C1 segment of cervical spinal cord (tissue), 14 donors: ENCODE data around the gene PSMC2.
"Not testable (repeated sequence)": the region's sequence is repeated elsewhere in the genome, so short reads cannot be mapped to it uniquely, and the experiment has no call there.

Experiments
- DNase-seq, 14 donors: peaks; one replicate each; lab custom pipeline; 2025; lab: John Stamatoyannopoulos, UW

PSMC2 gene

DNA sequence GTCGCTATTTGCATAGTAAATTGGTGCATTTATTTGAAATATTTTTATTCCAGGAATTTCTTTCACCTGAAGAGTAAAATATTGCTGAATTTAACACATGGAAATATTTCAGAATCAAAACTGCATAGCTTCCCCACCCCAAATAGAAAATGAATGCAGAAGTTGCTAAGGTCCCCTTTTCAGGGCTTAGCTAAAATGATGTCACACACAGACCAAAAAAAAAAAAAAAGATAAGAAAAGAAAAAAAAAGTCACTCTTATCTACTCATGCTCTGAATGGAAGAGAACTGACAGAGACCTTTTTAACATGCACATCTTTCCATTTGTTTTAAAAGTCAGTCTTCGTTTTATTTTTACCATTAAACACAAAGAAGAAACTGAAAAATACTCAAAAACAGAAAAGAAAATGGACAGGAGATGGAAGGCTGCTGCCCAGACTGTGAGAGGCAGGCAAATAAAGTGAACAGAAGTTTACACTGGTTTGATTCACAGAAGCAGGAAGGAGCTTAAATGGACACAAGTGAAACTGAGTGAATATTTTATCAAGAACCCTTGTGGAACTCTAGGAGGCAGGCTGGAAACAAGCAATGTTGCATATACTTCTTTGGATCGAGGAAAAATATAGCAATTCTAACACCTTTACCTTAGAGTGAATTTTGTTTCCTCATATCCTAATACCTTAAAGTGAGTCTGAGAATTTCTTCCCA is 32.0 kb downstream of the PSMC2 start:
- DNase-seq = no peak

DNA sequence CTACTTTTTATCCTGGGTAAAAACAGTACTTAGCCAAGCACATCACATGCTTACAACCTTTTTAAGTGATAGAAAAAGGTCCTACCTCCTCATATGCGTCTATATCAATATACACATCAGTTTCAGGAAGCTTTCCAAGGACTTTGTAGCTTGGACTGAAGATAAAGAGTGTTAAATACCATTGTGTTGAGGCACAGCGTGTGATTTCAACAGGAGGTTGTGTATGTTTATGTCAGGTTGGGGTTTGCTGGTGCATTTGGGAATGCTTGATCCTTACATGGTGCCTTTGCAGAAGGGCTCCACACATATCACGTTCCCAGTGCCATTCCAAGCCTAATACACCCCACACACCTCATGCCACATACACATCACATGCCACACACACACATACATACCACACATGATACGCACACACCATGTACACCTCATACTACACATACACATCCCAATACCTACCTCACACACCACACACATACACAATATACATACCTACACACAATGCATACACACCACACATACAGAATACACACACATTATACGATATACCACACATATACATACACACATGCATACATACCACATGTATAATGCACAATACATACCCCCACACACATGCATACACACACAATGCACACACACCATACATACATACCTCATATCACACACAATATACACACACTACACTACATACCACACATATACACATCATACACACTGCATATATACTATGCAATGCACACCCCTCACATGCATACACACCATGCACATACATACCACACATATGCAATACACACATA is 33.1 kb downstream of the PSMC2 start:
- DNase-seq = no peak

DNA sequence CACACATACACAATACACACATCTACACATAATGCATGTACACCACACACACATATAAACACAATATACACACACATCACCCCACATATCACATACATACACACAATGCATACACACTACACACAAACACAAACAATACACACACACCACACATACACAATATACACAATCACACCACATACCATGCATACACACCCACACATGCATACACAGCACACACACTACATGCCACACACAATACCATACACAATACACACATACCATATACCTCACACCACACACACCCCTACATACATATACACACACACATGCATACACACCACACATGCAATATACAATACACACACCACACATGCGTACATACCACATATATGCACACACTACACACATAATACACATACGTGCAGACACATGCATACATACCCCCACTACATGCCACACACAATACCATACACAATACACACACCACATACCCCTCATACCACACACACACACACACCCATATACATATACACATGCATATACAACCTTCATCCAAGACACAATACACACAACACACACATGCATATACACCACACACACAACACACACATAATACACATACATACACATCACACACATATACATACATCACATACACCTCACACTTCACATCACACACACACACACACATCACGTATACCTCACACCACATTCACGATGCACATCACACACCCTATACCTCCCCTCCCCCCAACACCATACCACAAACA is 34.0 kb downstream of the PSMC2 start:
- no peak for DNase-seq

DNA sequence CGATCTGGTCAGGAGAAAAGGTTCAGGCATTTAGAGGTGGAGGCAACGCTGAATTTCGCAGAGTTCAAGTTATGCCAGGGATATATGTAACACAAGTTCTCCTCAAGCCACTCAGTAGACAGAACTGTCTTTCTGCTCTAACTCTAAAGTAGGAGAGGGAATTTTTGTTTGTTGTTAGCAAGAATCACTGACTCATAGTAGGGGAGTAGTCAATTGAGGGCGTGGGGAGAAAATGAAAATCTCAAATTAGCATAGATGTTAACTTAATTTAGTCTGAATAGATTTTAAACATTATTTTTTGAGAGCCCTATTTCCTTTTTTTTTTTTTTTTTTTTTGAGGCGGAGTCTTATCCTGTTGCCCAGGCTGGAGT is 34.6 kb downstream of the PSMC2 start:
- DNase-seq = no peak

DNA sequence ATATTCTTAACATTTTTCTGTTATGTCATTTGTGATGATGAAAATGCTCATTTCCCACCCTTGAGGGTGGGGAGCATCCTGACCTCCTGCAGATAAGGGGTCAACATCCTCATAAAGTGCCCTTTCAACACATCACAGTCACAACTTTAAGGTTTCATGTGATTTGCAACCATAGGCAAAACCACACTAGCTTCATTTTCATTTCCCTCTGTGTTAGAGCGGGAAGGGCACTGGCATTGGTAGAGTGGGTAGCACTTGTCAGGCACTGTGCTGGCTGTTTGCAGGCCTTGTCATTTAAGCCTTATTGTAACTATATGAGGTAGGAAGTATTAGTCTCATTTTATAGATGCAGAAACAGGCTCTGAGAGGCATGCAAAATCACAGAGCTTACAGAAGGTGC is 39.8 kb downstream of the PSMC2 start:
- DNase-seq = no peak

DNA sequence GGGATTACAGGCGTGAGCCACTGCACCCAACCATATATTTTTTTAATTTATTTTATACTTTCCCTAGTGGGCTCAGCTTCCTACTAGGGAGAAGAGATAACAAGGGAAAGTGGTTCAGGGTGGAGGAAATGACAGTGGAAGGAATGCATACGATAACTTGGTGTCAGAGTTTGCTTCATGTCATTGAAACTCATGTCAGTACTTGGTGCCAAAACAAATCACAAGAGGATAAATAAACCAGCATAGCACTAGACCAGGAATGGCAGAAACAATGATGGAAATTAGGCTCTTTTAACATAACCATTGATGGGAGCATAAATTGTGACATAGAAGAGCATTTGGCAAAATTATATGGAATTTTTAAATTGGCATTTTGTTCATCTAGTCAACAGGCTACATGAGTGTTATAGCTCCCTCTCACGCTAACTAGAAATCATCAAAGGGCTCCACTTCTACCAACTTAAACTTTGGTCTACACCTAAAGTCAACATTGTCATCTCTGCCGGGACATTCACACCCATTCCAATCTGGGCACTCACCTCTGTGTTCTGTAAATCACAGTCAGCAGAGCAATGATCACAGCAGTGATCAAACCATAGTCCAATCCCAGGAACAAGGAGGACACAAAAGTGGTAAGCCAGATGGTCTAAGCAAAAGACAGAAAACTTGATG is 41.2 kb downstream of the PSMC2 start:
- no peak for DNase-seq

DNA sequence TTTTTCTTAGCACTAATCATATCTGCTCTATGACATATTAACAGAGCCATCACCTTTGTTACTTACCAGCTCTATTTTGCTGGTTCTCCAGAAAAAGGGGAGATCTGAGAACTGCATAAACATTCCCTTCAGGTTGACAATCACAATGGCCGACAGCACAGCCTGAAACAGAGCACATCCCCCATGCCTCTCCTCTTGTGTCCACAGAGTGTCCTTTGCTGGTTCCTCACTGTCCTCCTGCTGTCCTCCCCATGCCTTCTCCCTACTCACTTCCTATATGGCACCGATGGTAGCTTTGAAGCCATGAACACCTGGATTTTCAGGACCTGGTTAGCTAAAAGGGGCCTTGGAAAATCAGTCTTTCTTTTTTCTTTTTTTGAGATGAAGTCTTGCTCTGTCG is 41.8 kb downstream of the PSMC2 start:
- DNase-seq = no peak

DNA sequence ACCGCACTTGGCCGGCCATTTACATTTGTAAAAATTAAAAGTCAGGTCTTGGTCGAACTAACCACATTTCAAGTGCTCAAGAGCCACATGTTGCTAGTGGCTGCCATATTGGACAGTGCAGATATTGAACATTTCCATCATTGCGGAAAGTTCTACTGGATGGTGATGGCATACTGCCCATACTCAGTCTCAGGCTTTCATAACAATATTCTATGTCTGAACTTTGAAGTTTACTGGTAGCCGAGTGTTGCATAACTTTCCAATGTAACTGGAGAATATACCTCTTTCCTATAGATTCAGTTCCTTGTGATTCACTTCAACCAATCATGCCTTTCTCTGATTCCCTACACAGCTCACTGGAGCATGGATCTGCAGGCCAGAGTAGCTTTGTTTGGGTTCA is 43.7 kb downstream of the PSMC2 start:
- DNase-seq = no peak

DNA sequence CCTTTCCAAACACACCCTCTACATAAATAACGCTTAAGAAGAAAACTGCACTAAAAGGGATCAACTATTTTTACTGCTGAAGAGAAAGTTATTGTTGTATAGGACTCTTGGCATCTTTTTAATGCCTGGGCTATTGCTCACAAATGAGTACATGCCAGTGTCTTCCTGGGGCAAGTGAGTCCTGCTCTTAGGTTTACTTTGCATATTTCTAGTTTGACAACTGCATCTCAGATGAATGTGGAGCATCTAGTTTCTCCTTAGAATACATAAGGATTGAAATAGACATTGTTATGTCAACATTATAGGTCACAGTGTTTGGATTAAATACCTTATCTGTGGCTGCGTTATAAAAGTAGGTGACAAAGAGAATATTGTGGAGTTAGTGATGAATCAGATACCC is 44.5 kb downstream of the PSMC2 start:
- DNase-seq = no peak

DNA sequence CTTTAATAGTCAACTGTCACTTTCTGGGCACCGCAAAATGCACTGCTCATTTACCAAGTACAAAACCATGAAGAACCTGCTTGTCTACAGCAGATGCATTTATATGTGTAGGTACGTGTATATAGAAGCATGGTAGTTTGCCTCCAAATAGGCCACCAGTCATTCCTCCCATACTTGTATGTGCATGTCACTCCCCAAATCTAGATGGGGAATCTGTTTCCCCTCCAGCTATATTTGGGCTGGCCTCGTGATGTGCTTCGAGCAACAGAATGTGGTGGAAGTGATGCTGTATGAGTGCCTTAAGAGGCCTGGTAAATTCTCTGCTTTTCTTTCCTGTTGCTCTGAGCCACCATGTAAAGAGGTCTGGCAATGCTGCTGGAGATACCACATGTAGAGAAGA is 47.1 kb downstream of the PSMC2 start:
- DNase-seq = no peak

DNA sequence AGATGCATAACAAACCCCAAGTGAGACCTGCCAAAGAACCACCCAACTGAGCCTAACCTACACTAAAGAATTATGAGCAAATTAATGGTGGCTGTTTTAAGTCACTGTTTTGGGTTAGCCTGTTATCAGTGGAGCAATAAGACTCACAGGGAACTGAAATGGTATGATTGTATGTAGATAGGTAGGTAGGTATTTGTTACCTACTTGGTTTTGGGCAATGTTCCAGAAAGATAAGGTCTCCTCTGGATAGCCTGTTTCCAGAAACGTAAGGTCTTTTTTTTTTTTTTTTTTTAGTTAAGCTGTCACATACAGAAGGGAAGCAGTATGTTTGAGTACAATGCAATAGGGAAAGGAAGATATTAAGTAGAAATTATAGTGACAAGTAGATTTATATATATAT is 47.6 kb downstream of the PSMC2 start:
- no peak for DNase-seq

DNA sequence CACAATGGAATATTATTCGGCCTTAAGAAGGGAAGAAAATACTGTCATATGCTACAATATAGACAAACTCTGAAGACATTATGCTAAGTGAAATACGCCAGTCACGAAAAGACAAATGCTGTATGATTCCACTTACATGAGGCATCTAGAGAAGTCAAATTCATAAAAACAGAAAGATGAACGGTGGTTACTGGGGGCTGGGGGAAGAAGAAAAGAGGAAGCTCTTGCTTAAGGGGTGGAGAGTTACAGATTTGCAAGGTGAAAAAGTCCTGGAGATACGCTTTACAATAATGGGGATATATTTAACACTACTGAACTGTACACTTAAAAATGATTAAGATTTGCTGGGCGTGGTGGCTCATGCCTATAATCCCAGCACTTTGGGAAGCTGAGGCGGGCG is 49.0 kb downstream of the PSMC2 start:
- DNase-seq = no peak

DNA sequence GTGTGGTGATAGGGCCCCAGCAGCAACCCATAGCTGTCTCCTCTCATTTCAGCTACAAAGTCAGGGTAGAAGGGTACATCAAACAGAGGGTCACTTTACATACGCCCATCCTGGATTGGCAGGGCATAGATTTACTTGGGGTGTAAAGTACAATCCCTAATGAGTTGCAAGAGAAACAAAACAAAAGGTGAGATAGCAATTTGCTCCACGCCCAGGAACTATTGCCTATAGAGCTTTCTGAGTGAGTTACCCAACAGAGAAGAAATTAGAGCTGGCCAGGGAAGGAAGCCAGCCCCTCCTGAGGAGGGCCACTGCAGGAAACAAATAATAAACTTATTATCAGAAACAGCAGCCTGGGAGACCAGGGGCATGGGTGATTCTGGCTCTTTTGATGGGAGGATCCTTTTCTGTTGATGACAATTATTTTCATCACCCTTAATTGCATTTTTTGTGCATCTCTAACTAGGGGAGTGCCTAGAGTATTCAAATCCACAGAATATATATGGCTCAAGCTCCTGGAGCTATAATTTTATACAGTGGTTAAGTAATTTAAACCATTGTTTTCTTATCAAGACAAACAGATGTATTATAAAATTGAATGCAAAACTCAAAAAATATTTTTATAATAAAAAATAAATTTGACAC is 51.2 kb downstream of the PSMC2 start:
- DNase-seq = no peak

DNA sequence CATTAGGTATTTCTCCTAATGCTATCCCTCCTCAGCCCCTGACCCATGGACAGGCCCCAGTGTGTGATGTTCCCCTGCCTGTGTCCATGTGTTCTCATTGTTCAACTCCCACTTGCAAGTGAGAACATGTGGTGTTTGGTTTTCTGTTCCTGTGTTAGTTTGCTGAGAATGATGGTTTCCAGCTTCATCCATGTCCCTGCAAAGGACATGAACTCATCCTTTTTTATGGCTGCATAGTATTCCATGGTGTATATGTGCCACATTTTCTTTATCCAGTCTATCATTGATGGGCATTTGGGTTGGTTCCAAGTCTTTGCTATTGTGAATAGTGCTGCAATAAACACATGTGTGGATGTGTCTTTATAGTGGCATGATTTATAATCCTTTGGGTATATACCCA is 52.2 kb downstream of the PSMC2 start:
- not testable (repeated sequence) for DNase-seq

DNA sequence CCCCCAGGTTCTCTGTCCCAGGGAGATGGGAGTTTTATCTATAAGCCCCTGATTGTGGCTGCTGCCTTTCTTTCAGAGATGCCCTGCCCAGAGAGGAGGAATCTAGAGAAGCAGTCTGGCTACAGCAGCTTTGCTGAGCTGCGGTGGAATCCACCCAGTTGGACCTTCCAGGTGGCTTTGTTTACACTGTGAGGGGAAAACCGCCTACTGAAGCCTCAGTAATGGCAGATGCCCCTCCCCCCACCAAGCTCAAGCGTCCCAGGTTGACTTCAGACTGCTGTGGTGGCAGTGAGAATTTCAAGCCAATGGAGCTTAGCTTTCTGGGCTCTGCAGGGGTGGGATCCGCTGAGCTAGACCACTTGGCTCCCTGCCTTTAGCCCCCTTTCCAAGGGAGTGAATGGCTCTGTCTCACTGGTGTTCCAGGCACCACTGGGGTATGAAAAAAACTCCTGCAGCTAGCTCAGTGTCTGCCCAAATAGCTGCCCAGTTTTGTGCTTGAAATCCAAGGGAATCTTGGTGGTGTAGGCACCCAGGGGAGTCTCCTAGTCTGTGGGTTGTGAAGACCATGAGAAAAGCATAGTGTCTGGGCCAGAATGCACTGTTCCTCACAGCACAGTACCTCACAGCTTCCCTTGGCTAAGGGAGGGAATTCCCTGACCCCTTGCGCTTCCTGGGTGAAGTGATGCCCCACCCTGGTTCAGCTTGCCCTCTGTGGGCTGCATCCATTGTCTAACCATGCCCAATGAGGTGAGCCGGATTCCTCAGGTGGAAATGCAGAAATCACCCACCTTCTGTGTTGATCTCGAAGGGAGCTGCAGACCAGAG is 58.6 kb downstream of the PSMC2 start:
- DNase-seq = not testable (repeated sequence)

DNA sequence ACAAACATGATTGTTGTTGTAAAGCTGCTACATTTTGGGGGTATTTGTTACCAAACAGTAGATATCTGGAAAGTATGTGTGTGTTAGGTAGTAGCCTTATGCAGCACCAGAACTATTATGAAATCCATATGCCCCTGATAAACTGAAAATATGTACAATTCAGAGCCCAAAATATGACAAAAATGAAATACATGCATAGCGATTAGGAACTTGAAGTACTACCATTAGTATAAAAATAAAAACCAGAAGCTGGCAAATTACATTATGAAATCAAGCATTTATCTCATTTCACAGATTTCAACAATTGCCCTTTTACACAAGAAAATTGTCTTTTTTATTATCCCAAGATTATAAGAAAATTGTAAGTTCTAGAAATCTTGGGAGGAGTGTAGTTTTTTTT is 64.7 kb downstream of the PSMC2 start:
- no peak for DNase-seq

DNA sequence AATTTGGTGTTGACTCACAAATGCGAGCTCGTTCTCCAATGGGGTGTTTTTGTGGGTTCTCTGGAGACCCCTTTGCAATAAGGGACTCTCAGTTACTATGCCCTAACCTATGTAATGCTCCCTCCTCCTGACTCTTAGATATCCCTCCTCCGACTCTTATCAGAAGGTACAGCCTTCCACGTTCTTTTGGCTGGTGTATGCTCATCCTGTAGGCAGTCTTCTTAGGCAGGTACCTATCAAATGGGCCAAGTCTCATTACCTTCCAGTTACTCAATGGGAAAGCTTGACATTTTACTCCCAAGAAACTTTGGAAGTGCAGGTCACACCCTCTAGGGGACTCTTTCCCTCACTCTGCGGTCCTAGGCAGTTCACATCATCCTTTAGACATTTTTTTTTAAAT is 66.0 kb downstream of the PSMC2 start:
- no peak for DNase-seq

DNA sequence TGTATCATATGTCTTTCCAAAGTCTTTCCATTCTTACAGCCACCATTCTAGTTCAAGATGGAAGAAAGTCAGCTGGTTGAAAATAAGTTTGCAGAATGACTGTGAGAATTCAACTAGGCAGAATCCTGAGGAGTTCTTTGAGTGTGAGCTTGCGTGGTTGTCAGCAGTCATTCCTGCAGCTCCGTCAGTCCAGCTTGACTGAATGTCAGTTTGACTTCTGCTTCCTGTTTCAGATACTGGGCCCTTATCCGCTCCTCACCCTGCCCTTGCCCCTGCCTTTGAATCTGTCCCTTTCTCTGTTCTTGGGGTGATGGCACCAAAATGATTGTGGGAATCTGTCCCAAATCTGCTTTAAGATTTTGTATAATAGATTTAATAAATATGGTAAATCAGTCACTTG is 70.8 kb downstream of the PSMC2 start:
- no peak for DNase-seq
